HEK293 (cell line): ENCODE results near the gene BCCIP.

Experiments used
- KLF10 ChIP-seq: fragments of 450-650 bp; IDR thresholded peaks from 2 replicates; pipeline ENCODE4 v1.5.1; 2018; ENCODE audit warnings: missing biosample characterization, mild to moderate bottlenecking, missing genetic modification characterization
- ZFP37 ChIP-seq: fragments of 450-650 bp; formaldehyde crosslinking; IDR thresholded peaks from 2 replicates; pipeline ENCODE4 v1.5.1; 2016; ENCODE audit warnings: missing biosample characterization, missing genetic modification characterization
- ZNF501 ChIP-seq: fragments of 450-650 bp; formaldehyde crosslinking; IDR thresholded peaks from 2 replicates; pipeline ENCODE4 v1.5.1; 2016; ENCODE audit warnings: missing biosample characterization, missing genetic modification characterization
- ZNF747 ChIP-seq: fragments of 450-650 bp; formaldehyde crosslinking; IDR thresholded peaks from 2 replicates; pipeline ENCODE4 v1.5.1; 2016; ENCODE audit warnings: missing biosample characterization, missing genetic modification characterization
- TF ChIP-seq, protein P1 (sequence below): fragments of 450-650 bp; formaldehyde crosslinking; IDR thresholded peaks from 2 replicates; pipeline ENCODE4 v1.5.1; 2016; ENCODE audit warnings: missing biosample characterization, missing genetic modification characterization
- TF ChIP-seq, protein P2 (sequence below): fragments of 450-650 bp; formaldehyde crosslinking; IDR thresholded peaks from 2 replicates; pipeline ENCODE4 v1.5.1; 2016; ENCODE audit warnings: missing biosample characterization, missing genetic modification characterization

DNA sequence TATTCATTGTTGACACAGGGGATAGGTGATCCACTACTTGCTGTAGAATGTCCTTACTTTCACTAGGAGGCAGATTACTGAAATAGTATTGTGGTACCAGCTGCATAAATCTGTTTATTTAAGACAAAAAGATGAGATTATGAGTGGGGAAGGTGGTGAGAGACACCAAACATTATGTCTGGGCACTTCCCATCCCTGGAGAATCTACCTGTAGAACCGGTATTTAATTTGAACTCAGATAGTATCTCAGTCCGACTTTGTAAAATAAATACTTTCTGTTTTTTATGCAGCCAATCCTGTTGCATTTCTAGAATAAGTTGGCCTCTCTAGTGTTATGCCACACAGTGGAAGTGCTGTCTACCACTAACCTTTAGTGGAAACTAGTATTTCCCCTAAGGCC lies 13.4 kb downstream of the BCCIP start:
- TF ChIP-seq, protein P1, sequence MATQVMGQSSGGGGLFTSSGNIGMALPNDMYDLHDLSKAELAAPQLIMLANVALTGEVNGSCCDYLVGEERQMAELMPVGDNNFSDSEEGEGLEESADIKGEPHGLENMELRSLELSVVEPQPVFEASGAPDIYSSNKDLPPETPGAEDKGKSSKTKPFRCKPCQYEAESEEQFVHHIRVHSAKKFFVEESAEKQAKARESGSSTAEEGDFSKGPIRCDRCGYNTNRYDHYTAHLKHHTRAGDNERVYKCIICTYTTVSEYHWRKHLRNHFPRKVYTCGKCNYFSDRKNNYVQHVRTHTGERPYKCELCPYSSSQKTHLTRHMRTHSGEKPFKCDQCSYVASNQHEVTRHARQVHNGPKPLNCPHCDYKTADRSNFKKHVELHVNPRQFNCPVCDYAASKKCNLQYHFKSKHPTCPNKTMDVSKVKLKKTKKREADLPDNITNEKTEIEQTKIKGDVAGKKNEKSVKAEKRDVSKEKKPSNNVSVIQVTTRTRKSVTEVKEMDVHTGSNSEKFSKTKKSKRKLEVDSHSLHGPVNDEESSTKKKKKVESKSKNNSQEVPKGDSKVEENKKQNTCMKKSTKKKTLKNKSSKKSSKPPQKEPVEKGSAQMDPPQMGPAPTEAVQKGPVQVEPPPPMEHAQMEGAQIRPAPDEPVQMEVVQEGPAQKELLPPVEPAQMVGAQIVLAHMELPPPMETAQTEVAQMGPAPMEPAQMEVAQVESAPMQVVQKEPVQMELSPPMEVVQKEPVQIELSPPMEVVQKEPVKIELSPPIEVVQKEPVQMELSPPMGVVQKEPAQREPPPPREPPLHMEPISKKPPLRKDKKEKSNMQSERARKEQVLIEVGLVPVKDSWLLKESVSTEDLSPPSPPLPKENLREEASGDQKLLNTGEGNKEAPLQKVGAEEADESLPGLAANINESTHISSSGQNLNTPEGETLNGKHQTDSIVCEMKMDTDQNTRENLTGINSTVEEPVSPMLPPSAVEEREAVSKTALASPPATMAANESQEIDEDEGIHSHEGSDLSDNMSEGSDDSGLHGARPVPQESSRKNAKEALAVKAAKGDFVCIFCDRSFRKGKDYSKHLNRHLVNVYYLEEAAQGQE (tag by site-specific recombination), result no peak
- TF ChIP-seq, protein P2, sequence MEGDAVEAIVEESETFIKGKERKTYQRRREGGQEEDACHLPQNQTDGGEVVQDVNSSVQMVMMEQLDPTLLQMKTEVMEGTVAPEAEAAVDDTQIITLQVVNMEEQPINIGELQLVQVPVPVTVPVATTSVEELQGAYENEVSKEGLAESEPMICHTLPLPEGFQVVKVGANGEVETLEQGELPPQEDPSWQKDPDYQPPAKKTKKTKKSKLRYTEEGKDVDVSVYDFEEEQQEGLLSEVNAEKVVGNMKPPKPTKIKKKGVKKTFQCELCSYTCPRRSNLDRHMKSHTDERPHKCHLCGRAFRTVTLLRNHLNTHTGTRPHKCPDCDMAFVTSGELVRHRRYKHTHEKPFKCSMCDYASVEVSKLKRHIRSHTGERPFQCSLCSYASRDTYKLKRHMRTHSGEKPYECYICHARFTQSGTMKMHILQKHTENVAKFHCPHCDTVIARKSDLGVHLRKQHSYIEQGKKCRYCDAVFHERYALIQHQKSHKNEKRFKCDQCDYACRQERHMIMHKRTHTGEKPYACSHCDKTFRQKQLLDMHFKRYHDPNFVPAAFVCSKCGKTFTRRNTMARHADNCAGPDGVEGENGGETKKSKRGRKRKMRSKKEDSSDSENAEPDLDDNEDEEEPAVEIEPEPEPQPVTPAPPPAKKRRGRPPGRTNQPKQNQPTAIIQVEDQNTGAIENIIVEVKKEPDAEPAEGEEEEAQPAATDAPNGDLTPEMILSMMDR (tag by site-specific recombination), result no peak
- TF ChIP-seq KLF10 (tag by site-specific recombination), result no peak
- TF ChIP-seq ZNF747, result no peak
- TF ChIP-seq ZNF501, result no peak
- no peak for TF ChIP-seq ZFP37 (tag by site-specific recombination)
